K562 (cell line): ENCODE data around the gene BCL3. TPM values are rescaled to one million over a fixed set of nuclear protein-coding genes. Genes with fewer than 3 reads are reported as not detected.

Experiments
- ATAC-seq: fragments of 200-7000 bp; cut with Tn5 transposase; 3 replicates; pipeline ENCODE4 v1.9.1; 2020; ENCODE audit warnings: moderate library complexity
- BruUV-seq: library from RNA; stranded (reverse); fragments of 400-500 nt; replicated peaks from 2 replicates; lab custom pipeline; 2021; lab: Mats Ljungman, UMichigan
- CTCF ChIA-PET: fragments of 300-600 bp; formaldehyde crosslinking; extraction: SDS; loops from one replicate; lab custom pipeline; 2021; ENCODE audit warnings: low intra/inter-chr PET ratio; lab: Yijun Ruan, JAX
- POLR2A ChIA-PET: fragments of 300-600, 350-650 bp; sonication (Branson Sonifier 250); formaldehyde crosslinking; extraction: SDS; loops from one replicate; lab custom pipeline; 2021; ENCODE audit warnings: antibody characterized with exemption, inconsistent platforms; lab: Yijun Ruan, JAX
- DNase-seq, 4 experiments: peaks; one replicate each; pipeline versions ENCODE4 v3.0.0 to v3.0.0-alpha.2; 2011 to 2018; ENCODE audit warnings: low spot score in 3 of 4, mixed read lengths in 3 of 4; ENCODE audit errors: extremely low read depth in 1 of 4
- FAIRE-seq: peaks from 2 replicates; lab custom pipeline; 2011; peaks lifted over from hg19 to GRCh38; lab: Jason Lieb, UNC
- H2AFZ ChIP-seq: 2 replicates; pipeline ENCODE4 v1.6.0; 2011; ENCODE audit warnings: low read depth, low read length, control low read depth, inconsistent platforms
- H3K27ac ChIP-seq: fragments of 200-600 bp; 3 replicates; pipeline ENCODE4 v1.8.0; 2011; ENCODE audit warnings: low read depth, mild to moderate bottlenecking, control low read depth, inconsistent platforms, low read length, moderate library complexity, mixed read lengths; ENCODE audit errors: extremely low read depth
- H3K27me3 ChIP-seq, 2 experiments: fragments of 300-600 bp in 1 of 2; 2 replicates in 1 of 2; 3 replicates in 1 of 2; pipeline versions ENCODE4 v1.6.0 to v1.8.0; 2011; ENCODE audit warnings: inconsistent platforms in 2 of 2, low read length in 2 of 2, mild to moderate bottlenecking in 1 of 2, mixed read lengths in 1 of 2, moderate library complexity in 1 of 2; ENCODE audit not compliant: control insufficient read depth in 2 of 2, insufficient read depth in 2 of 2
- H3K36me3 ChIP-seq: fragments of 300-600 bp; 3 replicates; pipeline ENCODE4 v1.8.0; 2011; ENCODE audit warnings: mild to moderate bottlenecking, low read length, inconsistent platforms; ENCODE audit not compliant: control insufficient read depth, insufficient read depth
- H3K4me1 ChIP-seq, 2 experiments: fragments of 200-600 bp in 1 of 2; replicated peaks in 1 of 2; 2 replicates in 1 of 2; 3 replicates in 1 of 2; pipeline versions ENCODE4 v1.5.1 to v1.8.0; 2011; ENCODE audit warnings: inconsistent platforms in 2 of 2, low read length in 2 of 2, mild to moderate bottlenecking in 1 of 2, mixed read lengths in 1 of 2, moderate library complexity in 1 of 2; ENCODE audit not compliant: control insufficient read depth in 2 of 2, insufficient read depth in 2 of 2
- H3K4me2 ChIP-seq: 2 replicates; pipeline ENCODE4 v1.6.1; 2011; ENCODE audit warnings: low read length, control low read depth, inconsistent platforms, mixed read lengths; ENCODE audit not compliant: insufficient read depth
- H3K4me3 ChIP-seq: fragments of 200-600 bp; sonication (generic), shearing (Covaris generic); 2 replicates; pipeline ENCODE4 v1.5.1; 2016; ENCODE audit warnings: control low read depth, inconsistent platforms
- H3K79me2 ChIP-seq: fragments of 200-600 bp; 3 replicates; pipeline ENCODE4 v1.8.0; 2011; ENCODE audit warnings: low read length, inconsistent platforms; ENCODE audit not compliant: control insufficient read depth, insufficient read depth
- H3K9ac ChIP-seq, 2 experiments: 2 replicates each; pipeline versions ENCODE4 v1.6.0 to v1.6.1; 2011; ENCODE audit warnings: low read depth in 2 of 2, low read length in 2 of 2, control low read depth in 1 of 2, inconsistent platforms in 1 of 2, mild to moderate bottlenecking in 1 of 2, mixed read lengths in 1 of 2; ENCODE audit not compliant: insufficient read depth in 1 of 2
- H3K9me1 ChIP-seq: one replicate; pipeline ENCODE4 v1.6.0; 2011; ENCODE audit warnings: inconsistent platforms, mild to moderate bottlenecking, low read length, moderate library complexity; ENCODE audit not compliant: control insufficient read depth, insufficient read depth
- H3K9me3 ChIP-seq: replicated peaks from 2 replicates; pipeline ENCODE4 v1.5.1; 2011; ENCODE audit warnings: low read depth, low read length, inconsistent platforms; ENCODE audit not compliant: control insufficient read depth, insufficient read depth
- H4K20me1 ChIP-seq: replicated peaks from 2 replicates; pipeline ENCODE4 v1.6.1; 2011; ENCODE audit warnings: low read length, inconsistent platforms, mixed read lengths; ENCODE audit not compliant: control insufficient read depth, insufficient read depth
- ASH1L ChIP-seq: fragments of 450-650 bp; IDR thresholded peaks from 2 replicates; pipeline ENCODE4 v1.6.1; 2018; ENCODE audit warnings: borderline replicate concordance, mild to moderate bottlenecking, low read depth; ENCODE audit not compliant: partially characterized antibody
- BCOR ChIP-seq: fragments of 450-650 bp; IDR thresholded peaks from 2 replicates; pipeline ENCODE4 v1.6.1; 2016
- CBX1 ChIP-seq: sonication (generic); IDR thresholded peaks from 2 replicates; pipeline ENCODE4 v1.6.1; 2016; ENCODE audit warnings: antibody characterized with exemption, low read depth, mild to moderate bottlenecking
- HDGF ChIP-seq: fragments of 450-650 bp; IDR thresholded peaks from 2 replicates; pipeline ENCODE4 v1.6.1; 2016
- HNRNPUL1 ChIP-seq: fragments of 200-400 bp; formaldehyde crosslinking; IDR thresholded peaks from 2 replicates; pipeline ENCODE4 v1.6.1; 2017; ENCODE audit warnings: low read length
- KDM1A ChIP-seq, 2 experiments: fragments of 450-650 bp; IDR thresholded peaks; 2 replicates each; pipeline ENCODE4 v1.6.1; 2016; ENCODE audit warnings: mild to moderate bottlenecking in 2 of 2
- NR2C1 ChIP-seq, 2 experiments: fragments of 450-650 bp; IDR thresholded peaks; 2 replicates each; pipeline ENCODE4 v1.6.1; 2017; ENCODE audit warnings: mild to moderate bottlenecking in 2 of 2, antibody characterized with exemption in 1 of 2, inconsistent platforms in 1 of 2, missing compliant biosample characterization in 1 of 2, missing genetic modification characterization in 1 of 2
- RBM25 ChIP-seq: fragments of 200-400 bp; formaldehyde crosslinking; IDR thresholded peaks from 2 replicates; pipeline ENCODE4 v1.6.1; 2018; ENCODE audit warnings: low read length, low read depth, moderate library complexity; ENCODE audit not compliant: severe bottlenecking
- SMARCA5 ChIP-seq: fragments of 450-650 bp; IDR thresholded peaks from 2 replicates; pipeline ENCODE4 v1.6.1; 2016
- ZFP36 ChIP-seq: fragments of 150-350 bp; IDR thresholded peaks from 2 replicates; pipeline ENCODE4 v1.6.1; 2018; ENCODE audit warnings: low read length, low read depth; ENCODE audit not compliant: partially characterized antibody
- ZNF239 ChIP-seq: fragments of 250-450 bp; sonication (Bioruptor Pico); IDR thresholded peaks from 2 replicates; pipeline ENCODE4 v1.4.0; 2020; ENCODE audit warnings: mild to moderate bottlenecking
- ZNF282 ChIP-seq: sonication (generic); formaldehyde crosslinking; IDR thresholded peaks from 2 replicates; pipeline ENCODE4 v1.8.1; 2023; ENCODE audit warnings: missing genetic modification reagents
- ZNF561 ChIP-seq: fragments of 450-650 bp; formaldehyde crosslinking; conservative IDR thresholded peaks from 2 replicates; pipeline ENCODE4 v1.4.0; 2020; ENCODE audit warnings: mild to moderate bottlenecking, moderate library complexity
- WGBS: fragments of 100-300 bp; shearing (Covaris generic); methylation state at CpG from one replicate; pipeline ENCODE4 v1.1.6; 2016; ENCODE audit warnings: low coverage, mixed read lengths; ENCODE audit not compliant: insufficient coverage; ENCODE audit errors: missing lambda C conversion rate; 5-methylcytosine and 5-hydroxymethylcytosine counted together
- in situ Hi-C: fragments of 300-500 bp; cut with MboI; formaldehyde crosslinking; loops from 4 replicates; pipeline ENCODE4 v1.15.0; 2018; ENCODE audit warnings: inconsistent platforms, mixed read lengths
- intact Hi-C: fragments of 100-400 bp; cut with micrococcal nuclease; formaldehyde crosslinking; loops from 2 replicates; pipeline ENCODE4 v1.14.2; 2022
- polyA plus RNA-seq, 8 experiments: library from polyadenylated mRNA; depleted of rRNA in 4 of 8; stranded (reverse) in 5 of 8; unstranded in 3 of 8; fragments of >200 nt; fragmentation: Nextera tagmentation in 2 of 8; fragmentation: Illumina TruSeq in 1 of 8; extraction: Ambion mirVana in 2 of 8; extraction: Trizol in 1 of 8; gene quantifications; 2 replicates each; pipeline versions ENCODE4 v1.2.1 to v1.2.3, GENCODE V29; 2011 to 2014; ENCODE audit warnings: inconsistent platforms in 1 of 8, missing spikeins in 1 of 8
- total RNA-seq, 7 experiments: library from RNA; depleted of rRNA in 6 of 7; stranded (reverse); fragments of >200 nt in 6 of 7; fragmentation: Illumina TruSeq in 2 of 7; extraction: Trizol in 2 of 7; gene quantifications; 2 replicates each; pipeline versions ENCODE4 v1.2.1 to v1.2.3, GENCODE V29; 2011 to 2021; ENCODE audit warnings: low replicate concordance in 1 of 7
- TF ChIP-seq, protein P1 (sequence below): sonication (generic); formaldehyde crosslinking; IDR thresholded peaks from 2 replicates; pipeline ENCODE4 v1.8.0; 2022; ENCODE audit warnings: mild to moderate bottlenecking, missing genetic modification reagents

BCL3 gene
- total and polyA plus RNA-seq, 9 of the 15 experiments (the other 6 are each of a cell fraction or from before 2014, with no cell fraction given): 0.03 to 2.4 (median 0.50) TPM; not detected in 1

GRCh38 chr19:44731622-44732021 lies 16.9 kb upstream of the BCL3 start:
- H3K36me3 ChIP-seq: no peaks in the 10 kb centered on the region
- whole genome bisulfite sequencing: 15% methylated on average over 5 of the region's 5 CpGs
- in situ Hi-C loops: no loop called here
- no peaks in the 10 kb centered on the region for H3K9me3 ChIP-seq
- H3K9me1 ChIP-seq: no peaks in the 10 kb centered on the region
- ChIA-PET POLR2A (interaction anchor here (0.5 to 1.7 kb wide), 4 partner anchors 40 to 1252 kb away, joined by 3 to 5 read pairs (median 3); partner anchors contain the start of gene CLASRP), CTCF (no interaction called here)
- intact Hi-C loops: no loop called here
- no peak for ATAC-seq
- H3K9ac ChIP-seq: no peak overlapping the region
- BruUV-seq: no TSS peak
- TF ChIP-seq KDM1A (IDR thresholded peaks at IDR 0.05) (peak; percentile 11 to 53; a peak in 1 of 4 replicates), HNRNPUL1 (no peak), ASH1L (no peak), SMARCA5 (peak; percentile 40; the same call in 1 of the 2 replicates), HDGF (no peak), CBX1 (peak; percentile 12; the same call in 1 of the 2 replicates), BCOR (peak; percentile 81), ZNF282 (CRISPR knock-in tag) (no peak), NR2C1 (IDR thresholded peaks at IDR 0.05) (no peak), NR2C1 (tag; IDR thresholded peaks at IDR 0.05) (no peak), ZNF239 (no peak), RBM25 (peak; percentile 31), ZFP36 (peak; percentile 64), ZNF561 (CRISPR knock-in tag) (no peak)
- TF ChIP-seq, protein P1, sequence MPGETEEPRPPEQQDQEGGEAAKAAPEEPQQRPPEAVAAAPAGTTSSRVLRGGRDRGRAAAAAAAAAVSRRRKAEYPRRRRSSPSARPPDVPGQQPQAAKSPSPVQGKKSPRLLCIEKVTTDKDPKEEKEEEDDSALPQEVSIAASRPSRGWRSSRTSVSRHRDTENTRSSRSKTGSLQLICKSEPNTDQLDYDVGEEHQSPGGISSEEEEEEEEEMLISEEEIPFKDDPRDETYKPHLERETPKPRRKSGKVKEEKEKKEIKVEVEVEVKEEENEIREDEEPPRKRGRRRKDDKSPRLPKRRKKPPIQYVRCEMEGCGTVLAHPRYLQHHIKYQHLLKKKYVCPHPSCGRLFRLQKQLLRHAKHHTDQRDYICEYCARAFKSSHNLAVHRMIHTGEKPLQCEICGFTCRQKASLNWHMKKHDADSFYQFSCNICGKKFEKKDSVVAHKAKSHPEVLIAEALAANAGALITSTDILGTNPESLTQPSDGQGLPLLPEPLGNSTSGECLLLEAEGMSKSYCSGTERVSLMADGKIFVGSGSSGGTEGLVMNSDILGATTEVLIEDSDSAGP (CRISPR knock-in tag): no peak
- H3K4me2 ChIP-seq: no peak overlapping the region
- H3K27me3 ChIP-seq: no peaks in the 10 kb centered on the region
- H4K20me1 ChIP-seq: no peaks in the 10 kb centered on the region
- H3K4me1 ChIP-seq: no peaks in the 10 kb centered on the region; a peak in 1 of 5 replicates
- H3K79me2 ChIP-seq: no peaks in the 10 kb centered on the region
- FAIRE-seq: no peak
- no peak overlapping the region for H3K4me3 ChIP-seq
- no peak overlapping the region for H3K27ac ChIP-seq
- DNase-seq: no peak
- no peak overlapping the region for H2AFZ ChIP-seq
